Effector memory CD4-positive, alpha-beta T cell (primary cell): ENCODE data around the gene ZNF555.
A peak's percentile ranks its signal among the peaks of the same experiment; 100 is the strongest.
"Not testable (repeated sequence)": the region's sequence is repeated elsewhere in the genome, so short reads cannot be mapped to it uniquely, and the experiment has no call there.

Experiments used
- DNase-seq, 3 donors: peaks; one replicate each; pipeline ENCODE4 v3.0.0-alpha.2; 2020
- H3K27ac ChIP-seq: 2 replicates; pipeline ENCODE4 v1.7.0; 2013; ENCODE audit warnings: mild to moderate bottlenecking, low read length, moderate library complexity; ENCODE audit not compliant: insufficient read depth, poor library complexity, severe bottlenecking
- H3K27me3 ChIP-seq: replicated peaks from 2 replicates; pipeline ENCODE4 v1.7.0; 2013; ENCODE audit warnings: mild to moderate bottlenecking, low read length; ENCODE audit not compliant: insufficient read depth, control insufficient read depth, poor library complexity, severe bottlenecking
- H3K36me3 ChIP-seq: 2 replicates; pipeline ENCODE4 v1.7.0; 2013; ENCODE audit warnings: mild to moderate bottlenecking, low read length, moderate library complexity; ENCODE audit not compliant: control insufficient read depth, insufficient read depth
- H3K4me1 ChIP-seq: 2 replicates; pipeline ENCODE4 v1.7.0; 2013; ENCODE audit warnings: low read length, mild to moderate bottlenecking; ENCODE audit not compliant: control insufficient read depth, insufficient read depth, poor library complexity, severe bottlenecking
- H3K4me3 ChIP-seq: 2 replicates; pipeline ENCODE4 v1.7.0; 2013; ENCODE audit warnings: low read length, low read depth, mild to moderate bottlenecking; ENCODE audit not compliant: insufficient read depth, poor library complexity, severe bottlenecking
- H3K9me3 ChIP-seq: 2 replicates; pipeline ENCODE4 v1.7.0; 2013; ENCODE audit warnings: mild to moderate bottlenecking, low read length, moderate library complexity; ENCODE audit not compliant: control insufficient read depth
- total RNA-seq, 3 donors: gene quantifications; one replicate each; lab custom pipeline; 2026; lab: John Stamatoyannopoulos, UW

The ZNF555 gene
- 6.7 to 8.8 (median 7.7) reads per million in 3 donors for total RNA-seq

- DNase-seq: peak; percentile 98 to 99 (median 99)
- H3K27me3 ChIP-seq: no peaks in the 10 kb centered on the region
- H3K4me3 ChIP-seq: peak within 1 kb of the TSS; percentile 60
- peaks cover 5% of the 10 kb centered on the region for H3K36me3 ChIP-seq
- peaks cover 3% of the 10 kb centered on the region for H3K4me1 ChIP-seq
- peak within 1 kb of the TSS; percentile 70 for H3K27ac ChIP-seq
- peaks cover 7% of the 10 kb centered on the region for H3K9me3 ChIP-seq
Measured at GRCh38 chr19:2840794-2841791, at the start of gene ZNF555. ZNF555 (plus strand) TSS chr19:2841475; CDS start chr19:2841573, 98 bp downstream.

- no peak overlapping the region for H3K4me3 ChIP-seq
- H3K27ac ChIP-seq: no peak overlapping the region
- H3K27me3 ChIP-seq: no peaks in the 10 kb centered on the region
- DNase-seq: no peak
- no peaks in the 10 kb centered on the region for H3K4me1 ChIP-seq
- H3K36me3 ChIP-seq: peaks cover 6% of the 10 kb centered on the region
- H3K9me3 ChIP-seq: no peaks in the 10 kb centered on the region
Measured at GRCh38 chr19:2791876-2792275, 49.4 kb upstream of the ZNF555 start.

GRCh38 chr19:2792666-2793065 is 48.6 kb upstream of the ZNF555 start:
- not testable (repeated sequence) for H3K27me3 ChIP-seq, DNase-seq, H3K27ac ChIP-seq, H3K4me3 ChIP-seq, H3K9me3 ChIP-seq, H3K4me1 ChIP-seq
- peaks cover 11% of the 10 kb centered on the region for H3K36me3 ChIP-seq

GRCh38 chr19:2793126-2793525 is 48.1 kb upstream of the ZNF555 start:
- no peak for DNase-seq
- peaks cover 11% of the 10 kb centered on the region for H3K36me3 ChIP-seq
- no peaks in the 10 kb centered on the region for H3K4me1 ChIP-seq
- no peak overlapping the region for H3K27ac ChIP-seq
- H3K27me3 ChIP-seq: no peaks in the 10 kb centered on the region
- H3K4me3 ChIP-seq: no peak overlapping the region
- H3K9me3 ChIP-seq: no peaks in the 10 kb centered on the region

GRCh38 chr19:2793577-2793976 is 47.7 kb upstream of the ZNF555 start:
- H3K4me1 ChIP-seq: no peaks in the 10 kb centered on the region
- H3K36me3 ChIP-seq: peaks cover 11% of the 10 kb centered on the region
- no peaks in the 10 kb centered on the region for H3K9me3 ChIP-seq
- no peaks in the 10 kb centered on the region for H3K27me3 ChIP-seq
- no peak overlapping the region for H3K4me3 ChIP-seq
- H3K27ac ChIP-seq: no peak overlapping the region
- no peak for DNase-seq

- no peak for DNase-seq
- Histone ChIP-seq H3K4me1 (no peaks in the 10 kb centered on the region), H3K27ac (no peak overlapping the region), H3K27me3 (no peaks in the 10 kb centered on the region), H3K9me3 (no peaks in the 10 kb centered on the region), H3K4me3 (no peak overlapping the region), H3K36me3 (peaks cover 9% of the 10 kb centered on the region)
Measured at GRCh38 chr19:2795827-2796658, 45.2 kb upstream of the ZNF555 start.

GRCh38 chr19:2796659-2797266 is 44.5 kb upstream of the ZNF555 start:
- Histone ChIP-seq H3K27ac (no peak overlapping the region), H3K4me3 (no peak overlapping the region), H3K9me3 (no peaks in the 10 kb centered on the region), H3K4me1 (no peaks in the 10 kb centered on the region), H3K36me3 (peaks cover 9% of the 10 kb centered on the region), H3K27me3 (no peaks in the 10 kb centered on the region)
- DNase-seq: no peak

GRCh38 chr19:2797280-2797679 is 44.0 kb upstream of the ZNF555 start:
- H3K4me1 ChIP-seq: no peaks in the 10 kb centered on the region
- no peaks in the 10 kb centered on the region for H3K27me3 ChIP-seq
- DNase-seq: no peak
- no peak overlapping the region for H3K4me3 ChIP-seq
- H3K27ac ChIP-seq: no peak overlapping the region
- H3K36me3 ChIP-seq: peaks cover 9% of the 10 kb centered on the region
- no peaks in the 10 kb centered on the region for H3K9me3 ChIP-seq

GRCh38 chr19:2798158-2798685 is 43.1 kb upstream of the ZNF555 start:
- H3K27ac ChIP-seq: no peak overlapping the region
- peaks cover 9% of the 10 kb centered on the region for H3K36me3 ChIP-seq
- no peak overlapping the region for H3K4me3 ChIP-seq
- no peak for DNase-seq
- H3K27me3 ChIP-seq: no peaks in the 10 kb centered on the region
- no peaks in the 10 kb centered on the region for H3K4me1 ChIP-seq
- no peaks in the 10 kb centered on the region for H3K9me3 ChIP-seq
